Measurements from ENCODE around the gene KIAA0040. TPM values are rescaled to one million over a fixed set of nuclear protein-coding genes. Genes with fewer than 3 reads are reported as not detected.

The KIAA0040 gene
- total RNA-seq, 1 experiment from 2014 or later, result 15.0 TPM

GRCh38 chr1:175200678-175201521 lies 8.3 kb upstream of the KIAA0040 start:
- DNase-seq (ENCODE audit: low spot score) (no peak), ATAC-seq (no peak)
- ChIA-PET POLR2A (no interaction called here), CTCF (interaction anchor here (1.2 to 2.4 kb wide), 2 partner anchors 46 to 49 kb away, joined by 5 to 17 read pairs; no protein-coding TSS in a partner anchor)
- TF ChIP-seq EMX1 (CRISPR knock-in tag; IDR thresholded peaks at IDR 0.05) (no peak), GTF2I (CRISPR knock-in tag; conservative IDR thresholded peaks at IDR 0.05) (no peak), ZNF121 (CRISPR knock-in tag; IDR thresholded peaks at IDR 0.05) (no peak), JAZF1 (CRISPR knock-in tag; IDR thresholded peaks at IDR 0.05) (no peak), E2F4 (CRISPR knock-in tag; IDR thresholded peaks at IDR 0.05; ENCODE audit: borderline replicate concordance, low read depth) (no peak), ZBTB43 (CRISPR knock-in tag; IDR thresholded peaks at IDR 0.05) (no peak), ARID4B (CRISPR knock-in tag; IDR thresholded peaks at IDR 0.05; ENCODE audit: borderline replicate concordance) (no peak), JUN (CRISPR knock-in tag; IDR thresholded peaks at IDR 0.05) (no peak)
- peaks cover 3% of the 10 kb centered on the region for H3K27me3 Mint-ChIP-seq (ENCODE audit: low read depth)
- no peaks in the 10 kb centered on the region for H3K36me3 Mint-ChIP-seq
- no peaks in the 10 kb centered on the region for H3K9me3 Mint-ChIP-seq
- no peak overlapping the region for H3K27ac Mint-ChIP-seq
- H3K4me1 Mint-ChIP-seq, result no peaks in the 10 kb centered on the region
- H3K4me3 Mint-ChIP-seq, result no peak overlapping the region

- no peak overlapping the region for H3K27ac Mint-ChIP-seq
- ATAC-seq (no peak), DNase-seq (ENCODE audit: low spot score) (no peak)
- H3K9me3 Mint-ChIP-seq, result no peaks in the 10 kb centered on the region
- H3K4me1 Mint-ChIP-seq, result no peaks in the 10 kb centered on the region
- ChIA-PET POLR2A (no interaction called here), CTCF (no interaction called here)
- H3K27me3 Mint-ChIP-seq (ENCODE audit: low read depth), result peaks cover 17% of the 10 kb centered on the region
- H3K36me3 Mint-ChIP-seq, result no peaks in the 10 kb centered on the region
- H3K4me3 Mint-ChIP-seq, result no peak overlapping the region
- no peak for TF ChIP-seq NR3C1 (CRISPR knock-in tag; conservative IDR thresholded peaks at IDR 0.05; ENCODE audit: low read depth)
- TF ChIP-seq NFE2L1 (CRISPR knock-in tag; IDR thresholded peaks at IDR 0.05), result no peak
- no peak for TF ChIP-seq MYBL2 (CRISPR knock-in tag; IDR thresholded peaks at IDR 0.05)
- no peak for TF ChIP-seq ATF6 (CRISPR knock-in tag; IDR thresholded peaks at IDR 0.05)
- no peak for TF ChIP-seq NFYB (CRISPR knock-in tag; conservative IDR thresholded peaks at IDR 0.05; ENCODE audit: low read depth)
- TF ChIP-seq ZNF232 (CRISPR knock-in tag; IDR thresholded peaks at IDR 0.05), result no peak
- TF ChIP-seq NR2C2 (CRISPR knock-in tag; IDR thresholded peaks at IDR 0.05), result no peak
- TF ChIP-seq ZBTB43 (CRISPR knock-in tag; IDR thresholded peaks at IDR 0.05), result no peak
- TF ChIP-seq AFF4 (CRISPR knock-in tag; IDR thresholded peaks at IDR 0.05; ENCODE audit: borderline replicate concordance), result no peak
- no peak for TF ChIP-seq USF1 (CRISPR knock-in tag; IDR thresholded peaks at IDR 0.05)
- TF ChIP-seq CDX4 (CRISPR knock-in tag; IDR thresholded peaks at IDR 0.05; ENCODE audit: borderline replicate concordance), result no peak
Measured at GRCh38 chr1:175198332-175198731, 5.8 kb upstream of the KIAA0040 start.

Data from WTC11 (cell line).